Ovary (tissue), 3 donors: Measurements from ENCODE around the gene LIMS2.

Source experiments
- EP300 ChIP-seq: sonication (generic); formaldehyde crosslinking; IDR thresholded peaks from one replicate; pipeline ENCODE4 v1.6.1; 2017; ENCODE audit warnings: antibody characterized with exemption
- POLR2A ChIP-seq: fragments of 450-650 bp; IDR thresholded peaks from one replicate; pipeline ENCODE4 v1.6.1; 2017; ENCODE audit warnings: antibody characterized with exemption, mild to moderate bottlenecking, moderate library complexity
- TF ChIP-seq, protein P1 (sequence below), 3 donors: fragments of 450-650 bp in 2 of 3; fragments of 200-600 bp in 1 of 3; IDR thresholded peaks; one replicate each; pipeline versions ENCODE4 v1.5.1 to v1.8.0; 2016 to 2022; ENCODE audit warnings: antibody characterized with exemption in 3 of 3, mild to moderate bottlenecking in 1 of 3
- donor health status: DM: no; HTN: no; CAD: no.

DNA sequence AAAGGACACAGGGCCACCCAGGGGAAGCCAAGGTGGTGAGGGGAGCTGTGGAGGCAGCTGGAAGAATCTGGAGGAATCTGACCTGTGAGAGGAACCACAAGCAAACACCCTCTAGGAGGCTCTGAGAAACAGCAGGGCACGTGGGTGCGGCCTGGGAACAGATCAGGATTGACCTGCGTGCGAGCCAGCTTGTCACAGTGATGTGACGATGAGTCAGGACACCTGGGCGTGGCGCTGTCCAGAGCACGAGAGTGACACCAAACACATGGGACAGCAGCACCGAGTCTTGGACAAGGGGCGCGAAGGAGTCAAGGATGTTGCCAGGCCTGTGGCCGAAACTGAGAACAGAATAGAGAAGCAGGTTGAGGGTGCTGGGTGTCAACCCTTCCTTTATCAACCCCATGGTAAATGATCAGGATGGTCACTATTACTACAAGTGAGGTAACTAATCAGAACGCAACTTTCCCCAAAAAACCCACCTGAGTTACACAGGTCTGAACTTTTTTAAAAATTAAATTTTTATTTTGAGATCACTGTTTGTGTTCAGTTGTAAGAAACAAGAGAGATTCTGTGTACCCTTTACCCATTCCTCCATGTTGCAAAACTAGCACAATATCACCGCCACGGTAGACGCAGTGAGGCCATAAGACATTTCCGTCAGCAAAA, 25.3 kb upstream of the LIMS2 start:
- TF ChIP-seq, protein P1, sequence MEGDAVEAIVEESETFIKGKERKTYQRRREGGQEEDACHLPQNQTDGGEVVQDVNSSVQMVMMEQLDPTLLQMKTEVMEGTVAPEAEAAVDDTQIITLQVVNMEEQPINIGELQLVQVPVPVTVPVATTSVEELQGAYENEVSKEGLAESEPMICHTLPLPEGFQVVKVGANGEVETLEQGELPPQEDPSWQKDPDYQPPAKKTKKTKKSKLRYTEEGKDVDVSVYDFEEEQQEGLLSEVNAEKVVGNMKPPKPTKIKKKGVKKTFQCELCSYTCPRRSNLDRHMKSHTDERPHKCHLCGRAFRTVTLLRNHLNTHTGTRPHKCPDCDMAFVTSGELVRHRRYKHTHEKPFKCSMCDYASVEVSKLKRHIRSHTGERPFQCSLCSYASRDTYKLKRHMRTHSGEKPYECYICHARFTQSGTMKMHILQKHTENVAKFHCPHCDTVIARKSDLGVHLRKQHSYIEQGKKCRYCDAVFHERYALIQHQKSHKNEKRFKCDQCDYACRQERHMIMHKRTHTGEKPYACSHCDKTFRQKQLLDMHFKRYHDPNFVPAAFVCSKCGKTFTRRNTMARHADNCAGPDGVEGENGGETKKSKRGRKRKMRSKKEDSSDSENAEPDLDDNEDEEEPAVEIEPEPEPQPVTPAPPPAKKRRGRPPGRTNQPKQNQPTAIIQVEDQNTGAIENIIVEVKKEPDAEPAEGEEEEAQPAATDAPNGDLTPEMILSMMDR (IDR thresholded peaks at IDR 0.05), result no peak
- TF ChIP-seq POLR2A (no peak), EP300 (no peak)
